ENCODE data around the gene KASH5.

The KASH5 gene

DNA sequence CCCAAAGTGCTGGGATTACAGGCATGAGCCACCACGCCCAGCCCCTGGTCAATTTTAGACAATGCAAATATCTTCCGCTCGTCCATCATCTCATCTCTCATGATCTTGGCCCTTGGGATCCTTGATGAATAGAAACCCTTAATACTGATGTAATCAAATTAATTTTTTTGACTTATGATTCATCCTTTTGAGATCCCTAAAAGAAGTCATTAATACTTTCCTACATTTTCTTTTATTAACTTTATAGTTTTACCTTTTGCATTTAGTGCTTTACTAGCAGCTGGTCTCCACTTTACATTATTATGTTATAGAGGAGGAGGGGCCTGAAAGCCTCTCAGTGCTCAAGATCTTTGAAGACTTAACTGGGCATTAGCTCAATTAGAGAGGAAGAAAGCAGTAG, 7.7 kb upstream of the KASH5 start:
- no peak for DNase-seq (ENCODE audit: low read depth in 1 of 2, low spot score in 1 of 2)
- no peak overlapping the region for H3K27ac ChIP-seq (replicated peaks)
- TF ChIP-seq, protein P1, sequence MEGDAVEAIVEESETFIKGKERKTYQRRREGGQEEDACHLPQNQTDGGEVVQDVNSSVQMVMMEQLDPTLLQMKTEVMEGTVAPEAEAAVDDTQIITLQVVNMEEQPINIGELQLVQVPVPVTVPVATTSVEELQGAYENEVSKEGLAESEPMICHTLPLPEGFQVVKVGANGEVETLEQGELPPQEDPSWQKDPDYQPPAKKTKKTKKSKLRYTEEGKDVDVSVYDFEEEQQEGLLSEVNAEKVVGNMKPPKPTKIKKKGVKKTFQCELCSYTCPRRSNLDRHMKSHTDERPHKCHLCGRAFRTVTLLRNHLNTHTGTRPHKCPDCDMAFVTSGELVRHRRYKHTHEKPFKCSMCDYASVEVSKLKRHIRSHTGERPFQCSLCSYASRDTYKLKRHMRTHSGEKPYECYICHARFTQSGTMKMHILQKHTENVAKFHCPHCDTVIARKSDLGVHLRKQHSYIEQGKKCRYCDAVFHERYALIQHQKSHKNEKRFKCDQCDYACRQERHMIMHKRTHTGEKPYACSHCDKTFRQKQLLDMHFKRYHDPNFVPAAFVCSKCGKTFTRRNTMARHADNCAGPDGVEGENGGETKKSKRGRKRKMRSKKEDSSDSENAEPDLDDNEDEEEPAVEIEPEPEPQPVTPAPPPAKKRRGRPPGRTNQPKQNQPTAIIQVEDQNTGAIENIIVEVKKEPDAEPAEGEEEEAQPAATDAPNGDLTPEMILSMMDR (IDR thresholded peaks at IDR 0.05; ENCODE audit: insufficient read depth, low read length) = no peak
- TF ChIP-seq SPI1 (IDR thresholded peaks at IDR 0.05; ENCODE audit: borderline replicate concordance, low read depth) (no peak), GABPA (IDR thresholded peaks at IDR 0.05; ENCODE audit: low read depth) (no peak), POLR2AphosphoS5 (IDR thresholded peaks at IDR 0.05; ENCODE audit: low read depth) (no peak)
- TF ChIP-seq, protein P2, sequence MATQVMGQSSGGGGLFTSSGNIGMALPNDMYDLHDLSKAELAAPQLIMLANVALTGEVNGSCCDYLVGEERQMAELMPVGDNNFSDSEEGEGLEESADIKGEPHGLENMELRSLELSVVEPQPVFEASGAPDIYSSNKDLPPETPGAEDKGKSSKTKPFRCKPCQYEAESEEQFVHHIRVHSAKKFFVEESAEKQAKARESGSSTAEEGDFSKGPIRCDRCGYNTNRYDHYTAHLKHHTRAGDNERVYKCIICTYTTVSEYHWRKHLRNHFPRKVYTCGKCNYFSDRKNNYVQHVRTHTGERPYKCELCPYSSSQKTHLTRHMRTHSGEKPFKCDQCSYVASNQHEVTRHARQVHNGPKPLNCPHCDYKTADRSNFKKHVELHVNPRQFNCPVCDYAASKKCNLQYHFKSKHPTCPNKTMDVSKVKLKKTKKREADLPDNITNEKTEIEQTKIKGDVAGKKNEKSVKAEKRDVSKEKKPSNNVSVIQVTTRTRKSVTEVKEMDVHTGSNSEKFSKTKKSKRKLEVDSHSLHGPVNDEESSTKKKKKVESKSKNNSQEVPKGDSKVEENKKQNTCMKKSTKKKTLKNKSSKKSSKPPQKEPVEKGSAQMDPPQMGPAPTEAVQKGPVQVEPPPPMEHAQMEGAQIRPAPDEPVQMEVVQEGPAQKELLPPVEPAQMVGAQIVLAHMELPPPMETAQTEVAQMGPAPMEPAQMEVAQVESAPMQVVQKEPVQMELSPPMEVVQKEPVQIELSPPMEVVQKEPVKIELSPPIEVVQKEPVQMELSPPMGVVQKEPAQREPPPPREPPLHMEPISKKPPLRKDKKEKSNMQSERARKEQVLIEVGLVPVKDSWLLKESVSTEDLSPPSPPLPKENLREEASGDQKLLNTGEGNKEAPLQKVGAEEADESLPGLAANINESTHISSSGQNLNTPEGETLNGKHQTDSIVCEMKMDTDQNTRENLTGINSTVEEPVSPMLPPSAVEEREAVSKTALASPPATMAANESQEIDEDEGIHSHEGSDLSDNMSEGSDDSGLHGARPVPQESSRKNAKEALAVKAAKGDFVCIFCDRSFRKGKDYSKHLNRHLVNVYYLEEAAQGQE (IDR thresholded peaks at IDR 0.05; ENCODE audit: insufficient replicate concordance, low read depth) = no peak
- H3K4me3 ChIP-seq (replicated peaks; ENCODE audit: insufficient read depth, low read length) = no peak overlapping the region
- no peaks in the 10 kb centered on the region for H3K27me3 ChIP-seq (ENCODE audit: insufficient read depth, poor library complexity, severe bottlenecking)

DNA sequence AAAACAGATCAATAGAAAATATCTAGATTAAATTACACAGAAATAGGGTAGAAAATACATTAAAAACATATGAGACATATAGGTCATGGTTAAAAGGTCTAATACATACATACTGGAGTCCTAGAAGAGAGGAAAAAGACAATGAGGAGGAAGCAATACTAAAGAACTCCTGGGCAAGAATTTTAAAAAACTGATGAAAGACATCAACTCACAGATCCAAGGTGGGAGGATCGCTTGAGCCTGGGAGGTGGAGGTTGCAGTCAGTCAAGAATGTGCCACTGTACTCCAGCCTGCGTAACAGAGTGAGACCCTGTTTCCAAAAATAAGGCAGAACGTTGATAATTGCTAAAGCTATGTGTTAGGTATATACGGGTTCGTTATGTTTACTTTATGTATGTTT, 5.4 kb upstream of the KASH5 start:
- no peak for DNase-seq (ENCODE audit: low read depth in 1 of 2, low spot score in 1 of 2)
- no peak overlapping the region for H3K27ac ChIP-seq (replicated peaks)
- no peaks in the 10 kb centered on the region for H3K27me3 ChIP-seq (ENCODE audit: insufficient read depth, poor library complexity, severe bottlenecking)
- no peak overlapping the region for H3K4me3 ChIP-seq (replicated peaks; ENCODE audit: insufficient read depth, low read length)
- TF ChIP-seq, protein P2 (IDR thresholded peaks at IDR 0.05; ENCODE audit: insufficient replicate concordance, low read depth) = no peak

DNA sequence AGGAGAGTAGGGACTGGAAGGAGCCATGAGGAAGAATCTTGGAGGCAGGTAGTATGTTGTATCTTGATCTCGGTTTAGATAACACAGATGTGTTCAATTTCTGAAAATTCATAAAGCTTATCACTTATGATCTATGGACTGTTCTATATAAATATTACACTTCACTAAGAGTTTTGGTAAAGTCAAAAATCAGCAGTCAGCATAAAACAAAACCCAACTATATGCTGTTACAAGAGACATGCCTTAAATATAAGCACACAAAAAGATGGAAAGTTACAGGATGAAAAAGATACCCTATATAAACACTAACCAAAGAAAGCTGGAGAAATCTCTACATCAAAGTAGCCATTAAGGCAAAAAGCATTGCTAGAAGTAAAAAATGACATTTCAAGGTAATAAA, 4.5 kb upstream of the KASH5 start:
- Histone ChIP-seq H3K27me3 (ENCODE audit: insufficient read depth, poor library complexity, severe bottlenecking) (no peaks in the 10 kb centered on the region), H3K27ac (replicated peaks) (no peak overlapping the region), H3K4me3 (replicated peaks; ENCODE audit: insufficient read depth, low read length) (no peak overlapping the region)
- TF ChIP-seq, protein P1 (IDR thresholded peaks at IDR 0.05; ENCODE audit: insufficient read depth, low read length) = no peak
- TF ChIP-seq, protein P2 (IDR thresholded peaks at IDR 0.05; ENCODE audit: insufficient replicate concordance, low read depth) = no peak
- TF ChIP-seq SPI1 (IDR thresholded peaks at IDR 0.05; ENCODE audit: borderline replicate concordance, low read depth) (no peak), GABPA (IDR thresholded peaks at IDR 0.05; ENCODE audit: low read depth) (no peak), POLR2AphosphoS5 (IDR thresholded peaks at IDR 0.05; ENCODE audit: low read depth) (no peak)
- DNase-seq (ENCODE audit: low read depth in 1 of 2, low spot score in 1 of 2) = no peak

DNA sequence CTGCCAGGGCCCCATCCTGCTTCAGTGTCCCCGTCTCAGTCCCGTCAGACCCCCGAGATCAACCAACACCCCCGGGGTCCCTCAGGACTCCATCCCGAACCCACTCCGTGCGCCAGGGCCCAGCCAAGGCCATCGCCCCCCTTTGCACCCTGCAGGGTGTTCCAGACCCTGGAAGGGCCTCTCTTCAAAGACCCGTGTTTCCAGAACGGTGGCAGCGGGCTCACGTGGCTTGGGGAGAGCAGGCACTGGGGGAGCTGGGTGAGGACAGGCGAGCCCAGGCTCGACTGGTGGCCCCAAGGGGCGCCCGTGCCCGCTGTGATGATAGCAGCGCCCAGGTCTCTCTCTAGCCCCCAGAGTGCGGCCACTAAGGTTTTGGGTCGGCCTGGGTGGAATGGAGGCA, 1.4 kb downstream of the KASH5 start:
- no peak for DNase-seq (ENCODE audit: low read depth in 1 of 2, low spot score in 1 of 2)
- no peak overlapping the region for H3K27ac ChIP-seq (replicated peaks)

More for the DNA sequence above, 1.4 kb downstream of the KASH5 start:
- Histone ChIP-seq H3K4me3 (replicated peaks; ENCODE audit: insufficient read depth, low read length) (no peak overlapping the region), H3K27me3 (ENCODE audit: insufficient read depth, poor library complexity, severe bottlenecking) (peaks cover 3% of the 10 kb centered on the region)
- no peak for TF ChIP-seq POLR2AphosphoS5 (IDR thresholded peaks at IDR 0.05; ENCODE audit: low read depth)
- TF ChIP-seq, protein P2 (IDR thresholded peaks at IDR 0.05; ENCODE audit: insufficient replicate concordance, low read depth) = no peak
- no peak for TF ChIP-seq SPI1 (IDR thresholded peaks at IDR 0.05; ENCODE audit: borderline replicate concordance, low read depth)
- TF ChIP-seq, protein P1 (IDR thresholded peaks at IDR 0.05; ENCODE audit: insufficient read depth, low read length) = no peak
- TF ChIP-seq GABPA (IDR thresholded peaks at IDR 0.05; ENCODE audit: low read depth) = no peak
